A549 (cell line): ENCODE results near the gene GPX5. TPM values are rescaled to one million over a fixed set of nuclear protein-coding genes. Genes with fewer than 3 reads are reported as not detected.
A peak's percentile ranks its signal among the peaks of the same experiment; 100 is the strongest.

Source experiments
- ATAC-seq, 2 experiments: fragments of 200-7000 bp in 1 of 2; fragments of >200 bp in 1 of 2; cut with Nextera tagmentation in 1 of 2; cut with Tn5 transposase in 1 of 2; 3 replicates each; pipeline versions ENCODE4 v1.8.0 to v1.9.1; 2018 to 2020; ENCODE audit warnings: mild to moderate bottlenecking in 1 of 2, moderate library complexity in 1 of 2
- CTCF ChIA-PET: fragments of 300-600 bp; sonication (Branson Sonifier 250); formaldehyde crosslinking; extraction: SDS; loops from one replicate; lab custom pipeline; 2021; ENCODE audit warnings: antibody characterized with exemption, inconsistent platforms; lab: Yijun Ruan, JAX
- POLR2A ChIA-PET: fragments of 350-600 bp; formaldehyde crosslinking; extraction: SDS; loops from one replicate; lab custom pipeline; 2021; ENCODE audit warnings: antibody characterized with exemption, inconsistent platforms; lab: Yijun Ruan, JAX
- DNase-seq, 2 experiments: peaks; one replicate each; pipeline versions ENCODE4 v3.0.0 to v3.0.0-alpha.2; 2011 to 2016; ENCODE audit warnings: low read depth in 1 of 2, low spot score in 1 of 2
- FAIRE-seq: peaks from 2 replicates; lab custom pipeline; 2011; peaks lifted over from hg19 to GRCh38; lab: Jason Lieb, UNC
- H3K27ac ChIP-seq, 2 experiments: fragments of >200 bp; sonication (Bioruptor Twin); formaldehyde crosslinking; 3 replicates each; pipeline ENCODE4 v1.5.1; 2016 to 2017
- H3K4me1 ChIP-seq: fragments of >200 bp; sonication (Bioruptor Twin); formaldehyde crosslinking; 3 replicates; pipeline ENCODE4 v1.6.1; 2016
- H3K4me2 ChIP-seq: fragments of >200 bp; sonication (Bioruptor Twin); formaldehyde crosslinking; 3 replicates; pipeline ENCODE4 v1.6.1; 2016
- H3K4me3 ChIP-seq: fragments of >200 bp; sonication (Bioruptor Twin); formaldehyde crosslinking; 3 replicates; pipeline ENCODE4 v1.5.1; 2016
- H3K9me3 ChIP-seq: fragments of >200 bp; sonication (Bioruptor Twin); formaldehyde crosslinking; 3 replicates; pipeline ENCODE4 v1.6.1; 2016
- CBX2 ChIP-seq: fragments of 200-600 bp; sonication (generic); IDR thresholded peaks from 2 replicates; pipeline ENCODE4 v1.6.1; 2016; ENCODE audit warnings: low read depth, mild to moderate bottlenecking, borderline replicate concordance
- CHD2 ChIP-seq: fragments of 150-350 bp; IDR thresholded peaks from 2 replicates; pipeline ENCODE4 v1.6.1; 2014; ENCODE audit warnings: low read length; ENCODE audit not compliant: partially characterized antibody
- EHMT2 ChIP-seq: fragments of 200-600 bp; sonication (generic); IDR thresholded peaks from 2 replicates; pipeline ENCODE4 v1.6.1; 2016; ENCODE audit warnings: antibody characterized with exemption, low read depth, mild to moderate bottlenecking, moderate library complexity
- FOSL2 ChIP-seq, 2 experiments: fragments of 450-650 bp in 1 of 2; fragments of >200 bp in 1 of 2; sonication (Bioruptor Twin) in 1 of 2; formaldehyde crosslinking; IDR thresholded peaks; 2 replicates each; pipeline versions ENCODE4 v1.5.0 to v1.6.1; 2016 to 2020; ENCODE audit warnings: mild to moderate bottlenecking in 1 of 2, moderate library complexity in 1 of 2
- GATA3 ChIP-seq: IDR thresholded peaks from 2 replicates; pipeline ENCODE4 v1.6.1; 2012; ENCODE audit warnings: borderline replicate concordance
- HDAC2 ChIP-seq: fragments of 200-600 bp; sonication (generic); IDR thresholded peaks from 2 replicates; pipeline ENCODE4 v1.6.1; 2016
- HEYL ChIP-seq: fragments of 250-450 bp; sonication (Bioruptor Pico); IDR thresholded peaks from 2 replicates; pipeline ENCODE4 v1.8.0; 2021; ENCODE audit warnings: mild to moderate bottlenecking, moderate library complexity
- JUNB ChIP-seq: fragments of >200 bp; sonication (Bioruptor Twin); formaldehyde crosslinking; IDR thresholded peaks from 2 replicates; pipeline ENCODE4 v1.6.1; 2016
- KDM1A ChIP-seq: fragments of 200-600 bp; sonication (generic); IDR thresholded peaks from 2 replicates; pipeline ENCODE4 v1.6.1; 2016; ENCODE audit warnings: low read depth, mild to moderate bottlenecking
- KDM5A ChIP-seq: fragments of 200-600 bp; sonication (generic); IDR thresholded peaks from 2 replicates; pipeline ENCODE4 v1.6.1; 2016; ENCODE audit warnings: antibody characterized with exemption, mild to moderate bottlenecking
- MAFK ChIP-seq: fragments of 450-650 bp; IDR thresholded peaks from 2 replicates; pipeline ENCODE4 v1.6.1; 2014; ENCODE audit not compliant: partially characterized antibody
- MYC ChIP-seq: IDR thresholded peaks from 2 replicates; pipeline ENCODE4 v1.6.1; 2012; ENCODE audit warnings: mild to moderate bottlenecking, inconsistent platforms, low read length, improper control_type of control experiment, borderline replicate concordance
- NPAS2 ChIP-seq: fragments of 250-450 bp; sonication (Bioruptor Pico); IDR thresholded peaks from 2 replicates; pipeline ENCODE4 v1.8.0; 2022; ENCODE audit warnings: mild to moderate bottlenecking, moderate library complexity, borderline replicate concordance
- PHF8 ChIP-seq: fragments of 200-600 bp; sonication (generic); IDR thresholded peaks from 2 replicates; pipeline ENCODE4 v1.6.1; 2016; ENCODE audit warnings: low read depth, mild to moderate bottlenecking, antibody characterized with exemption, moderate library complexity, borderline replicate concordance
- POLR2AphosphoS2 ChIP-seq: conservative IDR thresholded peaks from 2 replicates; pipeline ENCODE4 v1.6.1; 2012; ENCODE audit warnings: low read length, improper control_type of control experiment, inconsistent platforms
- RAD21 ChIP-seq, 2 experiments: fragments of >200 bp in 1 of 2; sonication (Bioruptor Twin) in 1 of 2; formaldehyde crosslinking in 1 of 2; IDR thresholded peaks in 1 of 2; conservative IDR thresholded peaks in 1 of 2; 2 replicates in 1 of 2; 3 replicates in 1 of 2; pipeline ENCODE4 v1.6.1; 2012 to 2018; ENCODE audit warnings: inconsistent platforms in 1 of 2
- RARB ChIP-seq: fragments of 250-450 bp; sonication (Bioruptor Pico); IDR thresholded peaks from 2 replicates; pipeline ENCODE4 v1.8.0; 2021; ENCODE audit warnings: mild to moderate bottlenecking, moderate library complexity
- RFX5 ChIP-seq: fragments of 450-650 bp; IDR thresholded peaks from 2 replicates; pipeline ENCODE4 v1.7.1; 2014; ENCODE audit warnings: antibody characterized with exemption, mild to moderate bottlenecking, moderate library complexity
- SMC3 ChIP-seq: fragments of >200 bp; sonication (Bioruptor Twin); formaldehyde crosslinking; IDR thresholded peaks from 3 replicates; pipeline ENCODE4 v1.6.1; 2018; ENCODE audit warnings: inconsistent platforms
- TP53 ChIP-seq: fragments of 250-450 bp; sonication (Bioruptor Pico); IDR thresholded peaks from 2 replicates; pipeline ENCODE4 v1.5.0; 2021; ENCODE audit warnings: mild to moderate bottlenecking, moderate library complexity
- ZC3H11A ChIP-seq: fragments of 450-650 bp; IDR thresholded peaks from 2 replicates; pipeline ENCODE4 v1.6.1; 2014; ENCODE audit warnings: antibody characterized with exemption, mild to moderate bottlenecking
- ZFP36 ChIP-seq: fragments of 450-650 bp; IDR thresholded peaks from 2 replicates; pipeline ENCODE4 v1.6.1; 2014; ENCODE audit warnings: borderline replicate concordance; ENCODE audit not compliant: partially characterized antibody
- ZNF302 ChIP-seq: fragments of 250-450 bp; sonication (Bioruptor Pico); IDR thresholded peaks from 2 replicates; pipeline ENCODE4 v1.9.0; 2021; ENCODE audit warnings: inconsistent platforms, mild to moderate bottlenecking, moderate library complexity
- ZSCAN20 ChIP-seq: fragments of 250-450 bp; sonication (Bioruptor Pico); IDR thresholded peaks from 2 replicates; pipeline ENCODE4 v1.8.0; 2022; ENCODE audit warnings: mild to moderate bottlenecking, moderate library complexity
- WGBS: methylation state at CpG from one replicate; pipeline ENCODE4 v1.1.6; 2017; ENCODE audit errors: missing lambda C conversion rate; 5-methylcytosine and 5-hydroxymethylcytosine counted together
- polyA plus RNA-seq, 4 experiments: library from polyadenylated mRNA; depleted of rRNA in 3 of 4; stranded (reverse); fragments of >200 nt; fragmentation: RNase III in 1 of 4; extraction: RNeasy Plus Mini Kit Qiagen cat#74134 plus additional on column Dnase treatment in 1 of 4; gene quantifications; 2 replicates in 3 of 4; 3 replicates in 1 of 4; pipeline ENCODE4 v1.2.3, GENCODE V29; 2011 to 2017
- TF ChIP-seq, protein P1 (sequence below): fragments of >200 bp; sonication (Bioruptor Twin); formaldehyde crosslinking; IDR thresholded peaks from 3 replicates; pipeline ENCODE4 v1.5.1; 2016
- TF ChIP-seq, protein P2 (sequence below): fragments of 450-650 bp; IDR thresholded peaks from 2 replicates; pipeline ENCODE4 v1.6.1; 2014; ENCODE audit warnings: antibody characterized with exemption
- TF ChIP-seq, protein P3 (sequence below): IDR thresholded peaks from 2 replicates; pipeline ENCODE4 v1.6.1; 2012
- TF ChIP-seq, protein P4 (sequence below): fragments of >200 bp; sonication (Bioruptor Twin); formaldehyde crosslinking; IDR thresholded peaks from 2 replicates; pipeline ENCODE4 v1.6.1; 2016
- TF ChIP-seq, protein P5 (sequence below): IDR thresholded peaks from 2 replicates; pipeline ENCODE4 v1.6.1; 2012
- TF ChIP-seq, protein P6 (sequence below): fragments of 150-350 bp; IDR thresholded peaks from 2 replicates; pipeline ENCODE4 v1.6.1; 2014; ENCODE audit warnings: low read depth, mild to moderate bottlenecking, low read length

Gene GPX5
- polyA plus RNA-seq, 2 of the 4 experiments (the other 2 are of a cell fraction): not detected

DNA sequence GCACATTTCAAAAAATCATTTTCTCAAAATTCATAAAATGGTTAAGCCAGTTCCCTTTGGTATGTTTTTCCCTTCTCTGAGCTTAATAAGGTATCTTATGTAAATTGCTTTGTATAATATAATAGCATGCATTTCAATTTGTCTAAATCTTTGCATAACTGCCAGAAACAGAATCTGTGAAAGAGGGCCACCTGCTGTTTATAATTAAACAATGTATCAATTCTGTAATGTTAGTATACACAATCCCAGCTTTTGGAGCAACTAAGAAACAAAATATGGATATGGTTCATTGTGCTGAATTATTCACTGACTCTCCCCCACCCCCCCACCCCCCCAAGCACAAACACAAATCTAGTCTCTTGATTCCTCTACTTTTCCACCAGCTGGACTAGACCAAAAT lies 54.8 kb downstream of the GPX5 start:
- CTCF ChIA-PET: interaction anchor here (0.6 to 1.9 kb wide), 6 partner anchors 10 to 83 kb away, joined by 3 to 5 read pairs (median 3); no protein-coding TSS in a partner anchor
- no peak overlapping the region for H3K4me2 ChIP-seq
- POLR2A ChIA-PET: no interaction called here
- DNase-seq: no peak
- peaks cover 4% of the 10 kb centered on the region; the same call in 1 of the 3 replicates for H3K4me1 ChIP-seq
- peak; percentile 19 to 36; a peak in 2 of 5 replicates for TF ChIP-seq RAD21 (conservative IDR thresholded peaks at IDR 0.05 in 1 of 2, IDR thresholded peaks at IDR 0.05 in 1 of 2)
- no peak for TF ChIP-seq KDM5A
- TF ChIP-seq, protein P1, sequence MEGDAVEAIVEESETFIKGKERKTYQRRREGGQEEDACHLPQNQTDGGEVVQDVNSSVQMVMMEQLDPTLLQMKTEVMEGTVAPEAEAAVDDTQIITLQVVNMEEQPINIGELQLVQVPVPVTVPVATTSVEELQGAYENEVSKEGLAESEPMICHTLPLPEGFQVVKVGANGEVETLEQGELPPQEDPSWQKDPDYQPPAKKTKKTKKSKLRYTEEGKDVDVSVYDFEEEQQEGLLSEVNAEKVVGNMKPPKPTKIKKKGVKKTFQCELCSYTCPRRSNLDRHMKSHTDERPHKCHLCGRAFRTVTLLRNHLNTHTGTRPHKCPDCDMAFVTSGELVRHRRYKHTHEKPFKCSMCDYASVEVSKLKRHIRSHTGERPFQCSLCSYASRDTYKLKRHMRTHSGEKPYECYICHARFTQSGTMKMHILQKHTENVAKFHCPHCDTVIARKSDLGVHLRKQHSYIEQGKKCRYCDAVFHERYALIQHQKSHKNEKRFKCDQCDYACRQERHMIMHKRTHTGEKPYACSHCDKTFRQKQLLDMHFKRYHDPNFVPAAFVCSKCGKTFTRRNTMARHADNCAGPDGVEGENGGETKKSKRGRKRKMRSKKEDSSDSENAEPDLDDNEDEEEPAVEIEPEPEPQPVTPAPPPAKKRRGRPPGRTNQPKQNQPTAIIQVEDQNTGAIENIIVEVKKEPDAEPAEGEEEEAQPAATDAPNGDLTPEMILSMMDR: peak; percentile 33
- no peak for TF ChIP-seq POLR2AphosphoS2
- TF ChIP-seq, protein P2, sequence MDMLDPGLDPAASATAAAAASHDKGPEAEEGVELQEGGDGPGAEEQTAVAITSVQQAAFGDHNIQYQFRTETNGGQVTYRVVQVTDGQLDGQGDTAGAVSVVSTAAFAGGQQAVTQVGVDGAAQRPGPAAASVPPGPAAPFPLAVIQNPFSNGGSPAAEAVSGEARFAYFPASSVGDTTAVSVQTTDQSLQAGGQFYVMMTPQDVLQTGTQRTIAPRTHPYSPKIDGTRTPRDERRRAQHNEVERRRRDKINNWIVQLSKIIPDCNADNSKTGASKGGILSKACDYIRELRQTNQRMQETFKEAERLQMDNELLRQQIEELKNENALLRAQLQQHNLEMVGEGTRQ: no peak
- no peak for TF ChIP-seq MAFK
- TF ChIP-seq, protein P3, sequence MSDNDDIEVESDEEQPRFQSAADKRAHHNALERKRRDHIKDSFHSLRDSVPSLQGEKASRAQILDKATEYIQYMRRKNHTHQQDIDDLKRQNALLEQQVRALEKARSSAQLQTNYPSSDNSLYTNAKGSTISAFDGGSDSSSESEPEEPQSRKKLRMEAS: no peak
- peak; percentile 39; the same call in 2 of the 3 replicates for TF ChIP-seq SMC3
- no peak for TF ChIP-seq KDM1A
- TF ChIP-seq PHF8: no peak
- TF ChIP-seq NPAS2 (CRISPR knock-in tag): no peak
- no peak for TF ChIP-seq TP53 (CRISPR knock-in tag)
- no peak for TF ChIP-seq ZNF302 (CRISPR knock-in tag)
- TF ChIP-seq RFX5: no peak
- TF ChIP-seq JUNB: no peak
- no peak for TF ChIP-seq FOSL2 (IDR thresholded peaks at IDR 0.05)
- no peak for TF ChIP-seq FOSL2 (CRISPR knock-in tag; IDR thresholded peaks at IDR 0.05)
- TF ChIP-seq CBX2: no peak
- TF ChIP-seq HDAC2: no peak
- TF ChIP-seq ZC3H11A: no peak
- TF ChIP-seq CHD2: no peak
- TF ChIP-seq EHMT2: no peak
- no peak for TF ChIP-seq HEYL
- TF ChIP-seq, all 56 proteins: peak for 3
- Histone ChIP-seq H3K4me3 (no peak overlapping the region), H3K9me3 (no peaks in the 10 kb centered on the region), H3K27ac (no peak overlapping the region)
- FAIRE-seq: no peak
- ATAC-seq: no peak

DNA sequence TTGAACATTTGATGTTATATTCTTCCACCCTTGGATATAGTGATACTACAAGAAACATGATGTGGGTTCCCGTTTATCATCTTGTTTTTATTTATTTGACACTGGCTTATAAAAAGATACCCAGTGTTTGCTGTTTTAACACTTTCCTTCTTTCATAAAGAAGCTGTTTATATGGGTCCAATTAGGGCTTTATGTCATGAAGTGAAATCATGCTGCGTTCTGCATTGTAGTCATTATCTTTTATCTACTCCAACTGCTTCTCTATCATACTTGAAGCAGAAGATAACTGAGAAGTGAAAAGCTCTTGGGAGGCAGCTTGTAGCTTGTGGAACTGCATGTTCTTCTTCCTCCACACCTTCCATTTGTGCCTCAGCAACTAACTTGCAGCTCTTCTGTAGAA lies 57.8 kb downstream of the GPX5 start:
- ChIA-PET CTCF (interaction anchor here (0.9 to 4.9 kb wide), 3 partner anchors 65 to 101 kb away, joined by 3 to 21 read pairs (median 3); no protein-coding TSS in a partner anchor), POLR2A (no interaction called here)
- ATAC-seq (no peak), FAIRE-seq (no peak), DNase-seq (no peak)
- Histone ChIP-seq H3K9me3 (no peaks in the 10 kb centered on the region), H3K4me3 (no peak overlapping the region), H3K4me1 (peaks cover 20% of the 10 kb centered on the region), H3K27ac (no peak overlapping the region), H3K4me2 (no peak overlapping the region)
- 78% methylated on average over 2 of the region's 2 CpGs for WGBS
- TF ChIP-seq, protein P4, sequence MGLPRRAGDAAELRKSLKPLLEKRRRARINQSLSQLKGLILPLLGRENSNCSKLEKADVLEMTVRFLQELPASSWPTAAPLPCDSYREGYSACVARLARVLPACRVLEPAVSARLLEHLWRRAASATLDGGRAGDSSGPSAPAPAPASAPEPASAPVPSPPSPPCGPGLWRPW: no peak
- no peak for TF ChIP-seq RARB (CRISPR knock-in tag)
- no peak for TF ChIP-seq PHF8
- TF ChIP-seq, protein P2: no peak
- TF ChIP-seq, protein P5, sequence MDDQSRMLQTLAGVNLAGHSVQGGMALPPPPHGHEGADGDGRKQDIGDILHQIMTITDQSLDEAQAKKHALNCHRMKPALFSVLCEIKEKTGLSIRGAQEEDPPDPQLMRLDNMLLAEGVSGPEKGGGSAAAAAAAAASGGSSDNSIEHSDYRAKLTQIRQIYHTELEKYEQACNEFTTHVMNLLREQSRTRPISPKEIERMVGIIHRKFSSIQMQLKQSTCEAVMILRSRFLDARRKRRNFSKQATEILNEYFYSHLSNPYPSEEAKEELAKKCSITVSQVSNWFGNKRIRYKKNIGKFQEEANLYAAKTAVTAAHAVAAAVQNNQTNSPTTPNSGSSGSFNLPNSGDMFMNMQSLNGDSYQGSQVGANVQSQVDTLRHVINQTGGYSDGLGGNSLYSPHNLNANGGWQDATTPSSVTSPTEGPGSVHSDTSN: no peak
- TF ChIP-seq, protein P6, sequence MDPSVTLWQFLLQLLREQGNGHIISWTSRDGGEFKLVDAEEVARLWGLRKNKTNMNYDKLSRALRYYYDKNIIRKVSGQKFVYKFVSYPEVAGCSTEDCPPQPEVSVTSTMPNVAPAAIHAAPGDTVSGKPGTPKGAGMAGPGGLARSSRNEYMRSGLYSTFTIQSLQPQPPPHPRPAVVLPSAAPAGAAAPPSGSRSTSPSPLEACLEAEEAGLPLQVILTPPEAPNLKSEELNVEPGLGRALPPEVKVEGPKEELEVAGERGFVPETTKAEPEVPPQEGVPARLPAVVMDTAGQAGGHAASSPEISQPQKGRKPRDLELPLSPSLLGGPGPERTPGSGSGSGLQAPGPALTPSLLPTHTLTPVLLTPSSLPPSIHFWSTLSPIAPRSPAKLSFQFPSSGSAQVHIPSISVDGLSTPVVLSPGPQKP: no peak
- TF ChIP-seq ZSCAN20 (CRISPR knock-in tag): no peak
- TF ChIP-seq, protein P1: no peak
- no peak for TF ChIP-seq ZFP36
- TF ChIP-seq GATA3: no peak
- TF ChIP-seq EHMT2: no peak
- no peak for TF ChIP-seq MAFK
- no peak for TF ChIP-seq MYC
